Panc1 (cell line): ENCODE data around the gene ARHGEF3. TPM values are rescaled to one million over a fixed set of nuclear protein-coding genes. Genes with fewer than 3 reads are reported as not detected.

Experiments
- ATAC-seq: fragments of 200-7000 bp; cut with Tn5 transposase; 2 replicates; pipeline ENCODE4 v1.9.1; 2020; ENCODE audit warnings: mild to moderate bottlenecking, moderate library complexity
- BruUV-seq: library from RNA; stranded (reverse); fragments of 400-500 nt; replicated peaks from 2 replicates; lab custom pipeline; 2021; lab: Mats Ljungman, UMichigan
- CTCF ChIA-PET: fragments of 300-600 bp; sonication (Branson Sonifier 250); formaldehyde crosslinking; loops from one replicate; lab custom pipeline; 2022; ENCODE audit warnings: antibody characterized with exemption; lab: Charles Lee
- POLR2A ChIA-PET: fragments of 300-600 bp; sonication (Branson Sonifier 250); formaldehyde crosslinking; loops from one replicate; lab custom pipeline; 2022; ENCODE audit warnings: antibody characterized with exemption; lab: Charles Lee
- DNase-seq: peaks from one replicate; pipeline ENCODE4 v3.0.0-alpha.2; 2010; ENCODE audit warnings: low read depth, low spot score
- H3K27ac ChIP-seq: 2 replicates; pipeline ENCODE4 v1.5.1; 2011; ENCODE audit warnings: mild to moderate bottlenecking, low read length, inconsistent platforms
- H3K27me3 ChIP-seq: fragments of 200-500 bp; sonication (Bioruptor generic); 2 replicates; pipeline ENCODE4 v1.6.0; 2014; ENCODE audit warnings: low read length, inconsistent platforms; ENCODE audit not compliant: control insufficient read depth, insufficient read depth
- H3K36me3 ChIP-seq: fragments of 200-500 bp; sonication (Bioruptor generic); 2 replicates; pipeline ENCODE4 v1.5.1; 2014; ENCODE audit warnings: inconsistent platforms, mild to moderate bottlenecking, low read length, moderate library complexity; ENCODE audit not compliant: control insufficient read depth, insufficient read depth
- H3K4me1 ChIP-seq: 2 replicates; pipeline ENCODE4 v1.5.1; 2011; ENCODE audit warnings: inconsistent platforms, mild to moderate bottlenecking, low read length, moderate library complexity; ENCODE audit not compliant: control insufficient read depth, insufficient read depth
- H3K4me3 ChIP-seq, 2 experiments: 2 replicates each; pipeline ENCODE4 v1.5.1; 2011 to 2012; ENCODE audit warnings: low read depth in 2 of 2, low read length in 2 of 2, mild to moderate bottlenecking in 2 of 2, inconsistent platforms in 1 of 2, moderate library complexity in 1 of 2
- H3K9me3 ChIP-seq: fragments of 200-500 bp; sonication (Bioruptor generic); 2 replicates; pipeline ENCODE4 v1.5.1; 2014; ENCODE audit warnings: low read depth, mild to moderate bottlenecking, inconsistent platforms, low read length, moderate library complexity; ENCODE audit not compliant: control insufficient read depth, insufficient read depth
- POLR2AphosphoS5 ChIP-seq: IDR thresholded peaks from 2 replicates; pipeline ENCODE4 v1.6.1; 2012; ENCODE audit warnings: mild to moderate bottlenecking, low read depth, low read length, moderate library complexity
- SIN3A ChIP-seq: IDR thresholded peaks from 2 replicates; pipeline ENCODE4 v1.6.1; 2012; ENCODE audit warnings: low read depth, mild to moderate bottlenecking, low read length, moderate library complexity, borderline replicate concordance; ENCODE audit not compliant: insufficient read depth
- TCF7L2 ChIP-seq: IDR thresholded peaks from 2 replicates; pipeline ENCODE4 v1.6.1; 2011; ENCODE audit warnings: mild to moderate bottlenecking, low read depth, low read length, inconsistent platforms
- in situ Hi-C: cut with HindIII; loops from 2 replicates; pipeline ENCODE4 v1.10.0; 2016; ENCODE audit warnings: low sequenced_read_pairs, low pct_unique_long_range_greater_than_20kb
- intact Hi-C: fragments of 100-400 bp; cut with micrococcal nuclease; formaldehyde crosslinking; loops from one replicate; pipeline ENCODE4 v1.10.0; 2022; ENCODE audit not compliant: unreplicated experiment
- total RNA-seq: library from RNA; stranded (reverse); gene quantifications from one replicate; pipeline ENCODE4 v1.2.1, GENCODE V29; 2021; ENCODE audit not compliant: unreplicated experiment
- TF ChIP-seq, protein P1 (sequence below): fragments of 450-650 bp; IDR thresholded peaks from 2 replicates; pipeline ENCODE4 v1.5.1; 2017; ENCODE audit warnings: mild to moderate bottlenecking
- TF ChIP-seq, protein P2 (sequence below), 2 experiments: IDR thresholded peaks; 2 replicates each; pipeline ENCODE4 v1.6.1; 2011 to 2012; ENCODE audit warnings: low read depth in 2 of 2, control low read depth in 1 of 2, low read length in 1 of 2, mild to moderate bottlenecking in 1 of 2, moderate library complexity in 1 of 2; ENCODE audit not compliant: insufficient read depth in 1 of 2

Gene ARHGEF3
- total RNA-seq, 1 experiment from 2014 or later, result 19.8 TPM

DNA sequence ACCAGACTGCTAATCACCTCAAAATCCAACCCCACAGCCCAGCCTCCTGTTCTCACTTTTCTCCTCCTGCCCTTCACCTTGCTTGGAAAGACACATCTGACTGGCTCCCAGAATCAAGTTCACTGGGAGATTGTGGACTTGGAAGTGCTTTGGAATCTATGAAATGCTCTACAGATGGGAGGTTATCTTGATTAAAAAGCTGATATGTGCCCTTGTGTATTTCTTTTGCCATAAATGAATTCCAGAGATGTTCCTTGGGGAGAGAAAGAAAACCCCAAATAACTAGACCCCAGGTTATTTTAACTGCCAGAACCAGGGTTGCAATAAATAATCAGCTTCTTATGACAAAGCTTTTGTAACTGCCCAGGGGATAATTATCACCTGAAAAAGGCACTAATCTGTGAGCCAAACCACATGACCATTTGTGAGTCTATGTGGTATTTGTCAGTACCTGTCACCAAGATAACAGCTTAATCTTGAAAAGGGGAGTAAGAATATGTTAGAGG, 21.7 kb upstream of the ARHGEF3 start:
- ATAC-seq (no peak), DNase-seq (no peak)
- in situ Hi-C loops (no loop called here), intact Hi-C loops (no loop called here)
- POLR2A ChIA-PET, result no interaction called here
- H3K27me3 ChIP-seq, result no peaks in the 10 kb centered on the region
- no peaks in the 10 kb centered on the region for H3K36me3 ChIP-seq
- H3K4me1 ChIP-seq, result peaks cover 3% of the 10 kb centered on the region
- no TSS peak for BruUV-seq
- no peak overlapping the region for H3K4me3 ChIP-seq
- CTCF ChIA-PET, result no interaction called here
- H3K27ac ChIP-seq, result no peak overlapping the region
- no peak for TF ChIP-seq SIN3A
- TF ChIP-seq, protein P1, sequence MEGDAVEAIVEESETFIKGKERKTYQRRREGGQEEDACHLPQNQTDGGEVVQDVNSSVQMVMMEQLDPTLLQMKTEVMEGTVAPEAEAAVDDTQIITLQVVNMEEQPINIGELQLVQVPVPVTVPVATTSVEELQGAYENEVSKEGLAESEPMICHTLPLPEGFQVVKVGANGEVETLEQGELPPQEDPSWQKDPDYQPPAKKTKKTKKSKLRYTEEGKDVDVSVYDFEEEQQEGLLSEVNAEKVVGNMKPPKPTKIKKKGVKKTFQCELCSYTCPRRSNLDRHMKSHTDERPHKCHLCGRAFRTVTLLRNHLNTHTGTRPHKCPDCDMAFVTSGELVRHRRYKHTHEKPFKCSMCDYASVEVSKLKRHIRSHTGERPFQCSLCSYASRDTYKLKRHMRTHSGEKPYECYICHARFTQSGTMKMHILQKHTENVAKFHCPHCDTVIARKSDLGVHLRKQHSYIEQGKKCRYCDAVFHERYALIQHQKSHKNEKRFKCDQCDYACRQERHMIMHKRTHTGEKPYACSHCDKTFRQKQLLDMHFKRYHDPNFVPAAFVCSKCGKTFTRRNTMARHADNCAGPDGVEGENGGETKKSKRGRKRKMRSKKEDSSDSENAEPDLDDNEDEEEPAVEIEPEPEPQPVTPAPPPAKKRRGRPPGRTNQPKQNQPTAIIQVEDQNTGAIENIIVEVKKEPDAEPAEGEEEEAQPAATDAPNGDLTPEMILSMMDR, result no peak
- no peak for TF ChIP-seq TCF7L2
- TF ChIP-seq, protein P2, sequence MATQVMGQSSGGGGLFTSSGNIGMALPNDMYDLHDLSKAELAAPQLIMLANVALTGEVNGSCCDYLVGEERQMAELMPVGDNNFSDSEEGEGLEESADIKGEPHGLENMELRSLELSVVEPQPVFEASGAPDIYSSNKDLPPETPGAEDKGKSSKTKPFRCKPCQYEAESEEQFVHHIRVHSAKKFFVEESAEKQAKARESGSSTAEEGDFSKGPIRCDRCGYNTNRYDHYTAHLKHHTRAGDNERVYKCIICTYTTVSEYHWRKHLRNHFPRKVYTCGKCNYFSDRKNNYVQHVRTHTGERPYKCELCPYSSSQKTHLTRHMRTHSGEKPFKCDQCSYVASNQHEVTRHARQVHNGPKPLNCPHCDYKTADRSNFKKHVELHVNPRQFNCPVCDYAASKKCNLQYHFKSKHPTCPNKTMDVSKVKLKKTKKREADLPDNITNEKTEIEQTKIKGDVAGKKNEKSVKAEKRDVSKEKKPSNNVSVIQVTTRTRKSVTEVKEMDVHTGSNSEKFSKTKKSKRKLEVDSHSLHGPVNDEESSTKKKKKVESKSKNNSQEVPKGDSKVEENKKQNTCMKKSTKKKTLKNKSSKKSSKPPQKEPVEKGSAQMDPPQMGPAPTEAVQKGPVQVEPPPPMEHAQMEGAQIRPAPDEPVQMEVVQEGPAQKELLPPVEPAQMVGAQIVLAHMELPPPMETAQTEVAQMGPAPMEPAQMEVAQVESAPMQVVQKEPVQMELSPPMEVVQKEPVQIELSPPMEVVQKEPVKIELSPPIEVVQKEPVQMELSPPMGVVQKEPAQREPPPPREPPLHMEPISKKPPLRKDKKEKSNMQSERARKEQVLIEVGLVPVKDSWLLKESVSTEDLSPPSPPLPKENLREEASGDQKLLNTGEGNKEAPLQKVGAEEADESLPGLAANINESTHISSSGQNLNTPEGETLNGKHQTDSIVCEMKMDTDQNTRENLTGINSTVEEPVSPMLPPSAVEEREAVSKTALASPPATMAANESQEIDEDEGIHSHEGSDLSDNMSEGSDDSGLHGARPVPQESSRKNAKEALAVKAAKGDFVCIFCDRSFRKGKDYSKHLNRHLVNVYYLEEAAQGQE (IDR thresholded peaks at IDR 0.05; ENCODE audit: insufficient read depth in 1 of 2, low read depth in 2 of 2, low read length in 1 of 2), result no peak
- no peak for TF ChIP-seq POLR2AphosphoS5
- H3K9me3 ChIP-seq, result no peaks in the 10 kb centered on the region

DNA sequence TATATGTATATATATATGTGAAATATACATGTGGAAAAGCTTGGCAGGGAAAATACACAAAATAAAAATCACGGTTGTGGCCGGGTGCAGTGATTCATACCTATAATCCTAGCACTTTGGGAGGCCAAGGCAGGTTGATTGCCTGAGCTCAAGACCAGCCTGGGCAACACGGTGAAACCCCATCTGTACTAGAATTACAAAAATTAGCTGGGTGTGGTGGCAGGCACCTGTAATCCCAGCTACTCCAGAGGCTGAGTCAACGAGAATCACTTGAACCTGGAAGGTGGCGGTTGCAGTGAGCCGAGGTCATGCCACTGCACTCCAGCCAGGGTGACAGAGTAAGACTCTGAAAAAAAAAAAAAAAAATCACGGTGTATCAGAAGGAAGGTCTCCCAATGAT, 20.8 kb upstream of the ARHGEF3 start:
- no peak overlapping the region for H3K4me3 ChIP-seq
- DNase-seq (no peak), ATAC-seq (no peak)
- in situ Hi-C loops (no loop called here), intact Hi-C loops (no loop called here)
- TF ChIP-seq SIN3A (no peak), POLR2AphosphoS5 (no peak), TCF7L2 (no peak)
- TF ChIP-seq, protein P2 (IDR thresholded peaks at IDR 0.05; ENCODE audit: insufficient read depth in 1 of 2, low read depth in 2 of 2, low read length in 1 of 2), result no peak
- TF ChIP-seq, protein P1, result no peak
- ChIA-PET CTCF (no interaction called here), POLR2A (no interaction called here)
- no peaks in the 10 kb centered on the region for H3K36me3 ChIP-seq
- no TSS peak for BruUV-seq
- no peaks in the 10 kb centered on the region for H3K27me3 ChIP-seq
- peaks cover 3% of the 10 kb centered on the region for H3K4me1 ChIP-seq
- H3K9me3 ChIP-seq, result no peaks in the 10 kb centered on the region
- H3K27ac ChIP-seq, result no peak overlapping the region
